H9 (cell line): ENCODE data around the gene MXI1. TPM values are rescaled to one million over a fixed set of nuclear protein-coding genes. Genes with fewer than 3 reads are reported as not detected.

ENCODE experiments used
- DNase-seq: peaks from one replicate; pipeline ENCODE4 v3.0.0-alpha.2; 2017
- H2AFZ ChIP-seq: one replicate; pipeline ENCODE4 v1.6.1; 2013; ENCODE audit warnings: mild to moderate bottlenecking, low read length, control low read depth, moderate library complexity
- H2AK5ac ChIP-seq: 2 replicates; pipeline ENCODE4 v1.6.1; 2013; ENCODE audit warnings: low read length, control low read depth, mixed read lengths; ENCODE audit not compliant: insufficient read length
- H2BK120ac ChIP-seq: one replicate; pipeline ENCODE4 v1.6.1; 2013; ENCODE audit warnings: low read depth, mild to moderate bottlenecking, low read length, control low read depth, inconsistent platforms; ENCODE audit not compliant: poor library complexity, severe bottlenecking
- H2BK12ac ChIP-seq: 2 replicates; pipeline ENCODE4 v1.6.1; 2013; ENCODE audit warnings: low read length, control low read depth, mixed read lengths, low read depth; ENCODE audit not compliant: insufficient read length
- H2BK15ac ChIP-seq: 2 replicates; pipeline ENCODE4 v1.6.1; 2013; ENCODE audit warnings: low read depth, low read length, control low read depth
- H2BK20ac ChIP-seq: one replicate; pipeline ENCODE4 v1.6.1; 2013; ENCODE audit warnings: low read depth, mild to moderate bottlenecking, low read length, control low read depth, inconsistent platforms; ENCODE audit not compliant: poor library complexity, severe bottlenecking
- H2BK5ac ChIP-seq: 2 replicates; pipeline ENCODE4 v1.6.1; 2013; ENCODE audit warnings: low read length, control low read depth, mixed read lengths; ENCODE audit not compliant: insufficient read length
- H3K14ac ChIP-seq: 2 replicates; pipeline ENCODE4 v1.6.1; 2013; ENCODE audit warnings: low read length, control low read depth; ENCODE audit not compliant: insufficient read depth
- H3K18ac ChIP-seq: 2 replicates; pipeline ENCODE4 v1.6.1; 2013; ENCODE audit warnings: low read depth, mild to moderate bottlenecking, mixed read lengths, low read length, control low read depth; ENCODE audit not compliant: insufficient read length
- H3K23ac ChIP-seq: 2 replicates; pipeline ENCODE4 v1.6.1; 2013; ENCODE audit warnings: low read length, control low read depth, mixed read lengths, low read depth; ENCODE audit not compliant: insufficient read length
- H3K23me2 ChIP-seq: 2 replicates; pipeline ENCODE4 v1.6.1; 2013; ENCODE audit warnings: low read depth, mild to moderate bottlenecking, mixed read lengths, low read length, control low read depth; ENCODE audit not compliant: insufficient read length, poor library complexity, severe bottlenecking
- H3K27ac ChIP-seq: 2 replicates; pipeline ENCODE4 v1.5.1; 2013; ENCODE audit warnings: low read length, control low read depth, mixed read lengths, low read depth; ENCODE audit not compliant: insufficient read length
- H3K27me3 ChIP-seq: 2 replicates; pipeline ENCODE4 v1.6.1; 2013; ENCODE audit warnings: low read length, control low read depth, inconsistent platforms; ENCODE audit not compliant: insufficient read depth
- H3K4ac ChIP-seq: 2 replicates; pipeline ENCODE4 v1.6.1; 2013; ENCODE audit warnings: low read depth, mild to moderate bottlenecking, control low read depth, inconsistent platforms, low read length, moderate library complexity
- H3K4me1 ChIP-seq: 2 replicates; pipeline ENCODE4 v1.6.1; 2013; ENCODE audit warnings: low read length, control low read depth, inconsistent platforms; ENCODE audit not compliant: insufficient read depth
- H3K4me2 ChIP-seq: 2 replicates; pipeline ENCODE4 v1.6.1; 2013; ENCODE audit warnings: low read length, control low read depth, mixed read lengths; ENCODE audit not compliant: insufficient read length, insufficient read depth
- H3K56ac ChIP-seq: 2 replicates; pipeline ENCODE4 v1.6.1; 2013; ENCODE audit warnings: low read depth, mild to moderate bottlenecking, mixed read lengths, low read length, control low read depth; ENCODE audit not compliant: insufficient read length
- H3K79me1 ChIP-seq: 2 replicates; pipeline ENCODE4 v1.6.1; 2013; ENCODE audit warnings: low read depth, mild to moderate bottlenecking, moderate library complexity, low read length, control low read depth, inconsistent platforms; ENCODE audit not compliant: insufficient read depth, poor library complexity, severe bottlenecking
- H3K79me2 ChIP-seq: 2 replicates; pipeline ENCODE4 v1.6.1; 2013; ENCODE audit warnings: low read length, control low read depth, inconsistent platforms; ENCODE audit not compliant: insufficient read depth
- H3K9ac ChIP-seq: 2 replicates; pipeline ENCODE4 v1.6.1; 2013; ENCODE audit warnings: low read length, control low read depth, mixed read lengths; ENCODE audit not compliant: insufficient read length; ENCODE audit errors: extremely low read depth
- H3K9me3 ChIP-seq: one replicate; pipeline ENCODE4 v1.6.1; 2013; ENCODE audit warnings: low read depth, low read length, inconsistent platforms; ENCODE audit not compliant: control insufficient read depth
- H3T11ph ChIP-seq: one replicate; pipeline ENCODE4 v1.6.1; 2013; ENCODE audit warnings: mild to moderate bottlenecking, low read length, control low read depth, inconsistent platforms
- H4K20me1 ChIP-seq: one replicate; pipeline ENCODE4 v1.6.1; 2013; ENCODE audit not compliant: control insufficient read depth, insufficient read length, insufficient read depth
- H4K5ac ChIP-seq: 2 replicates; pipeline ENCODE4 v1.6.1; 2013; ENCODE audit warnings: low read depth, mild to moderate bottlenecking, mixed read lengths, low read length, control low read depth; ENCODE audit not compliant: insufficient read length
- H4K8ac ChIP-seq: replicated peaks from 2 replicates; pipeline ENCODE4 v1.6.1; 2013; ENCODE audit warnings: low read length, control low read depth, mixed read lengths, low read depth; ENCODE audit not compliant: insufficient read length
- H4K91ac ChIP-seq: 2 replicates; pipeline ENCODE4 v1.6.1; 2013; ENCODE audit warnings: low read depth, mild to moderate bottlenecking, moderate library complexity, mixed read lengths, low read length, control low read depth; ENCODE audit not compliant: insufficient read length
- H3K27ac Mint-ChIP-seq, 3 experiments: 2 replicates in 2 of 3; 3 replicates in 1 of 3; pipeline ENCODE4 v1.8.0; 2020 to 2021; ENCODE audit warnings: mixed read lengths in 3 of 3, mild to moderate bottlenecking in 1 of 3, moderate library complexity in 1 of 3
- H3K27me3 Mint-ChIP-seq: 2 replicates; pipeline ENCODE4 v1.8.0; 2021; ENCODE audit warnings: low read depth, mild to moderate bottlenecking, moderate library complexity, mixed read lengths
- H3K36me3 Mint-ChIP-seq, 3 experiments: 2 replicates in 2 of 3; 3 replicates in 1 of 3; pipeline ENCODE4 v1.8.0; 2020 to 2021; ENCODE audit warnings: low read depth in 3 of 3, mixed read lengths in 3 of 3; ENCODE audit not compliant: insufficient read depth in 1 of 3
- H3K4me1 Mint-ChIP-seq, 2 experiments: 2 replicates each; pipeline ENCODE4 v1.8.0; 2020; ENCODE audit warnings: mixed read lengths in 2 of 2
- H3K4me3 Mint-ChIP-seq, 2 experiments: 2 replicates in 1 of 2; 3 replicates in 1 of 2; pipeline ENCODE4 v1.8.0; 2020 to 2021; ENCODE audit warnings: mild to moderate bottlenecking in 2 of 2, mixed read lengths in 2 of 2, moderate library complexity in 1 of 2
- H3K9me3 Mint-ChIP-seq, 2 experiments: 2 replicates in 1 of 2; 3 replicates in 1 of 2; pipeline ENCODE4 v1.8.0; 2020; ENCODE audit warnings: mild to moderate bottlenecking in 2 of 2, mixed read lengths in 2 of 2, moderate library complexity in 1 of 2
- CTCF ChIP-seq: fragments of 200-600 bp; sonication (generic); conservative IDR thresholded peaks from 3 replicates; pipeline ENCODE4 v1.8.0; 2021; ENCODE audit warnings: antibody characterized with exemption, mild to moderate bottlenecking
- WGBS: extraction: QIAGEN DNeasy Blood & Tissue Kit; methylation state at CpG from one replicate; pipeline ENCODE4 v1.1.7; 2013; ENCODE audit warnings: missing lambda C conversion rate, low lambda C conversion rate, mixed read lengths; ENCODE audit not compliant: insufficient read length; ENCODE audit errors: extremely low coverage; 5-methylcytosine and 5-hydroxymethylcytosine counted together
- total RNA-seq: library from RNA; stranded (reverse); gene quantifications from 2 replicates; pipeline ENCODE4 v1.2.1, GENCODE V29; 2021

MXI1 gene
- total RNA-seq, 1 experiment from 2014 or later: 5.6 TPM

DNA sequence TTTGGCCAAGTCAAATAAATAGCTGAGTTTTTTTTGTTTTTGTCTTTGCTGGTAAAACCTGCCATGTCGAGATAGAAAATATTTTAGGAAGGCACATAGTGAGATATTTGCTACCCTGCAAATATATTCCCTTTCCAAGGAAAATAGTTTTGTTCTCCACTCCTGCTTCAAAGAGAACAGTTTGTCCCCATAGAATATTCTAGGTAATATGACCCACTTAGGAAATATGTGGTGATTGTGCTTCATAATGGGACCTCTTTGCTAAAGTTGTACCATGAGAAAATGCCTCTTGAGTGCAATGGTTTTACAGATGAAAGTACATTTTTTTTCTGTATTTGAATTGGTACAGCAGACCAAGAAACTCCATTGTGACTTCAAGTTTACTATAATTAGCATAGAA lies 55.8 kb downstream of the MXI1 start:
- no peak for DNase-seq
- Histone ChIP-seq H3K23me2 (no peaks in the 10 kb centered on the region), H2BK20ac (no peak overlapping the region), H2BK15ac (no peak overlapping the region), H4K91ac (no peak overlapping the region), H3K79me2 (no peaks in the 10 kb centered on the region), H3K27ac (no peak overlapping the region), H2AK5ac (no peak overlapping the region), H3T11ph (no peak overlapping the region), H2BK12ac (no peak overlapping the region), H2BK5ac (no peak overlapping the region), H2AFZ (no peak overlapping the region), H3K23ac (no peak overlapping the region), H3K9ac (no peak overlapping the region), H3K9me3 (no peaks in the 10 kb centered on the region), H4K8ac (no peak overlapping the region), H3K18ac (no peak overlapping the region), H4K20me1 (no peaks in the 10 kb centered on the region), H3K27me3 (no peaks in the 10 kb centered on the region), H3K4ac (no peak overlapping the region), H3K56ac (no peak overlapping the region), H3K79me1 (no peaks in the 10 kb centered on the region), H4K5ac (no peak overlapping the region), H3K14ac (no peak overlapping the region), H3K4me2 (no peak overlapping the region), H3K4me1 (no peaks in the 10 kb centered on the region), H2BK120ac (no peak overlapping the region)
- Mint-ChIP-seq H3K4me1 (no peaks in the 10 kb centered on the region), H3K9me3 (no peaks in the 10 kb centered on the region), H3K27ac (no peak overlapping the region), H3K36me3 (no peaks in the 10 kb centered on the region), H3K4me3 (no peak overlapping the region), H3K27me3 (no peaks in the 10 kb centered on the region)
- no CpG with 5 or more reads among the region's 1 CpG for WGBS
- no peak for TF ChIP-seq CTCF
